ENCODE measurements around the gene CHST3.

DNA sequence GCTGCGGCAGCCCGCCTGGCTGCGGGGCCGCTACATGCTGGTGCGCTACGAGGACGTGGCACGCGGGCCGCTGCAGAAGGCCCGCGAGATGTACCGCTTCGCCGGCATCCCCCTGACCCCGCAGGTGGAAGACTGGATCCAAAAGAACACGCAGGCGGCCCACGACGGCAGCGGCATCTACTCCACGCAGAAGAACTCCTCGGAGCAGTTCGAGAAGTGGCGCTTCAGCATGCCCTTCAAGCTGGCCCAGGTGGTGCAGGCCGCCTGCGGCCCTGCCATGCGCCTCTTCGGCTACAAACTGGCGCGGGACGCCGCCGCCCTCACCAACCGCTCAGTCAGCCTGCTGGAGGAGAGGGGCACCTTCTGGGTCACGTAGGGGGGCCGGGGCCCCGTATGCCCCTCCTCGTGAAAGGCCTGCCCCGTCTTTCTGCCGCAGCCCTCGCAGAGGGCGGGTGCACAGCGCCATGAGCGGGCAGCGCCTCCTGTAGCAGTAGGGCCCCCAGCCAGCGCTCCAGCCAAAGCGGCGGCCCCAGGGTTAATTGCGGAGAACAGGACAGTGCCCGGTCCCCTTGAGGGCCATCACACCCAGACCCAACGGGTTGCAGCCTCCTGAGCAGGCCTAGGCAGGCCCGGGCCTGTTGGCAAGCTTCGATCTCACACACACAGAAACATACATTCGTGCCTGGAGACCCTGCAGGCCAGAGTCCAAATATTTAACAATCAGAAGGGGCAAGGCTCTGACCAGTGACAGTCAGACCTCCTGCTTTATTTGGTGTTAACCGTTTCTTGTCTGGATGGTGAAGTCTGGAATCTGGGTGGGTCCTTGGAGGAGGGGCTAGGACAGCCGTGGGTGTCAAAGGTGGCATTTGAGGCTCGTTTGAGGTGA lies 44.1 kb downstream of the CHST3 start:
- TF ChIP-seq POLR2A (IDR thresholded peaks at IDR 0.05), result no peak
- TF ChIP-seq, protein P1, sequence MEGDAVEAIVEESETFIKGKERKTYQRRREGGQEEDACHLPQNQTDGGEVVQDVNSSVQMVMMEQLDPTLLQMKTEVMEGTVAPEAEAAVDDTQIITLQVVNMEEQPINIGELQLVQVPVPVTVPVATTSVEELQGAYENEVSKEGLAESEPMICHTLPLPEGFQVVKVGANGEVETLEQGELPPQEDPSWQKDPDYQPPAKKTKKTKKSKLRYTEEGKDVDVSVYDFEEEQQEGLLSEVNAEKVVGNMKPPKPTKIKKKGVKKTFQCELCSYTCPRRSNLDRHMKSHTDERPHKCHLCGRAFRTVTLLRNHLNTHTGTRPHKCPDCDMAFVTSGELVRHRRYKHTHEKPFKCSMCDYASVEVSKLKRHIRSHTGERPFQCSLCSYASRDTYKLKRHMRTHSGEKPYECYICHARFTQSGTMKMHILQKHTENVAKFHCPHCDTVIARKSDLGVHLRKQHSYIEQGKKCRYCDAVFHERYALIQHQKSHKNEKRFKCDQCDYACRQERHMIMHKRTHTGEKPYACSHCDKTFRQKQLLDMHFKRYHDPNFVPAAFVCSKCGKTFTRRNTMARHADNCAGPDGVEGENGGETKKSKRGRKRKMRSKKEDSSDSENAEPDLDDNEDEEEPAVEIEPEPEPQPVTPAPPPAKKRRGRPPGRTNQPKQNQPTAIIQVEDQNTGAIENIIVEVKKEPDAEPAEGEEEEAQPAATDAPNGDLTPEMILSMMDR (IDR thresholded peaks at IDR 0.05), result no peak
